ENCODE data around the gene CSTPP1.

- TF ChIP-seq CTCF (IDR thresholded peaks at IDR 0.05), result no peak
- no peak for TF ChIP-seq POLR2A (IDR thresholded peaks at IDR 0.05)
Observed at GRCh38 chr11:46903846-46904245, 32.7 kb upstream of the CSTPP1 start.
